Osteoblast (primary cell): ENCODE measurements around the gene XIAP. TPM values are rescaled to one million over a fixed set of nuclear protein-coding genes. Genes with fewer than 3 reads are reported as not detected.

ENCODE experiments used
- DNase-seq: peaks from one replicate; pipeline ENCODE4 v3.0.0; 2011; ENCODE audit warnings: low spot score, mixed read lengths; ENCODE audit not compliant: insufficient read length; ENCODE audit errors: missing footprints
- H2AFZ ChIP-seq: 2 replicates; pipeline ENCODE4 v1.6.0; 2011; ENCODE audit warnings: mild to moderate bottlenecking, low read length
- H3K27ac ChIP-seq: 2 replicates; pipeline ENCODE4 v1.5.1; 2011; ENCODE audit warnings: mild to moderate bottlenecking, low read depth, low read length, moderate library complexity
- H3K27me3 ChIP-seq: 2 replicates; pipeline ENCODE4 v1.6.0; 2012; ENCODE audit warnings: mild to moderate bottlenecking, control low read depth, inconsistent platforms, low read length, moderate library complexity; ENCODE audit not compliant: insufficient read depth
- H3K36me3 ChIP-seq: 2 replicates; pipeline ENCODE4 v1.5.1; 2011; ENCODE audit warnings: mild to moderate bottlenecking, low read length, control low read depth, moderate library complexity; ENCODE audit not compliant: insufficient read depth
- H3K4me1 ChIP-seq: 2 replicates; pipeline ENCODE4 v1.5.1; 2011; ENCODE audit warnings: mild to moderate bottlenecking, low read length, control low read depth, moderate library complexity; ENCODE audit not compliant: insufficient read depth
- H3K4me2 ChIP-seq: 2 replicates; pipeline ENCODE4 v1.6.0; 2011; ENCODE audit warnings: mild to moderate bottlenecking, low read length; ENCODE audit not compliant: insufficient read depth
- H3K4me3 ChIP-seq: fragments of 200-600 bp; sonication (generic); 3 replicates; pipeline ENCODE4 v1.5.1; 2012; ENCODE audit warnings: mild to moderate bottlenecking, low read length, inconsistent platforms; ENCODE audit not compliant: insufficient read depth
- H3K79me2 ChIP-seq: 2 replicates; pipeline ENCODE4 v1.6.0; 2012; ENCODE audit warnings: mild to moderate bottlenecking, low read length, control low read depth, inconsistent platforms; ENCODE audit not compliant: insufficient read depth
- H3K9me3 ChIP-seq: 2 replicates; pipeline ENCODE4 v1.5.1; 2011; ENCODE audit warnings: low read depth, low read length, control low read depth
- H4K20me1 ChIP-seq: 2 replicates; pipeline ENCODE4 v1.6.0; 2012; ENCODE audit warnings: mild to moderate bottlenecking, low read length, control low read depth; ENCODE audit not compliant: insufficient read depth
- CTCF ChIP-seq: IDR thresholded peaks from 2 replicates; pipeline ENCODE4 v1.5.1; 2011; ENCODE audit warnings: mild to moderate bottlenecking, low read depth, low read length, moderate library complexity; ENCODE audit errors: extremely low read depth
- total RNA-seq: library from RNA; depleted of rRNA; stranded (reverse); fragments of >200 nt; gene quantifications from 2 replicates; pipeline ENCODE4 v1.2.3, GENCODE V29; 2012

The XIAP gene
- total RNA-seq, 1 donor: 45.6 TPM

GRCh38 chrX:123818243-123818642 is 41.6 kb upstream of the XIAP start:
- no peaks in the 10 kb centered on the region for H4K20me1 ChIP-seq
- no peak for TF ChIP-seq CTCF
- H3K9me3 ChIP-seq: no peaks in the 10 kb centered on the region
- peak overlapping the region; percentile 41 for H3K27ac ChIP-seq
- H3K4me2 ChIP-seq: no peak overlapping the region
- H3K79me2 ChIP-seq: no peaks in the 10 kb centered on the region
- H3K27me3 ChIP-seq: no peaks in the 10 kb centered on the region
- peaks cover 3% of the 10 kb centered on the region for H3K4me1 ChIP-seq
- H3K36me3 ChIP-seq: no peaks in the 10 kb centered on the region
- H2AFZ ChIP-seq: peak overlapping the region; percentile 28
- H3K4me3 ChIP-seq: no peak overlapping the region
- DNase-seq: peak; percentile 82

- Histone ChIP-seq H3K4me1 (no peaks in the 10 kb centered on the region), H4K20me1 (no peaks in the 10 kb centered on the region), H3K9me3 (no peaks in the 10 kb centered on the region), H3K4me3 (no peak overlapping the region), H3K36me3 (no peaks in the 10 kb centered on the region), H2AFZ (no peak overlapping the region), H3K4me2 (no peak overlapping the region), H3K79me2 (no peaks in the 10 kb centered on the region), H3K27me3 (no peaks in the 10 kb centered on the region), H3K27ac (no peak overlapping the region)
- TF ChIP-seq CTCF: no peak
- DNase-seq: peak; percentile 11
These were observed 36.9 kb upstream of the XIAP start for GRCh38 chrX:123822965-123823364.

GRCh38 chrX:123830309-123830708 is 29.5 kb upstream of the XIAP start:
- no peaks in the 10 kb centered on the region for H3K79me2 ChIP-seq
- H3K27me3 ChIP-seq: no peaks in the 10 kb centered on the region
- H4K20me1 ChIP-seq: no peaks in the 10 kb centered on the region
- TF ChIP-seq CTCF: no peak
- H3K4me1 ChIP-seq: no peaks in the 10 kb centered on the region
- H3K4me3 ChIP-seq: no peak overlapping the region
- peak; percentile 61 for DNase-seq
- peak overlapping the region; percentile 3 for H3K4me2 ChIP-seq
- peak overlapping the region; percentile 0 for H2AFZ ChIP-seq
- no peaks in the 10 kb centered on the region for H3K36me3 ChIP-seq
- H3K9me3 ChIP-seq: no peaks in the 10 kb centered on the region
- H3K27ac ChIP-seq: no peak overlapping the region

GRCh38 chrX:123833387-123833786 is 26.5 kb upstream of the XIAP start:
- H3K4me2 ChIP-seq: peak overlapping the region; percentile 54
- H3K27me3 ChIP-seq: no peaks in the 10 kb centered on the region
- no peak overlapping the region for H3K4me3 ChIP-seq
- no peak overlapping the region for H3K27ac ChIP-seq
- H3K9me3 ChIP-seq: no peaks in the 10 kb centered on the region
- peak; percentile 82 for DNase-seq
- no peaks in the 10 kb centered on the region for H3K36me3 ChIP-seq
- H3K4me1 ChIP-seq: peaks cover 4% of the 10 kb centered on the region
- peak; percentile 69 for TF ChIP-seq CTCF
- no peak overlapping the region for H2AFZ ChIP-seq
- H4K20me1 ChIP-seq: no peaks in the 10 kb centered on the region
- no peaks in the 10 kb centered on the region for H3K79me2 ChIP-seq
